H9 (cell line): ENCODE data around the gene PERCC1. TPM values are rescaled to one million over a fixed set of nuclear protein-coding genes. Genes with fewer than 3 reads are reported as not detected.

Experiments
- DNase-seq: peaks from one replicate; pipeline ENCODE4 v3.0.0-alpha.2; 2017
- H2AFZ ChIP-seq: one replicate; pipeline ENCODE4 v1.6.1; 2013; ENCODE audit warnings: mild to moderate bottlenecking, low read length, control low read depth, moderate library complexity
- H2AK5ac ChIP-seq: 2 replicates; pipeline ENCODE4 v1.6.1; 2013; ENCODE audit warnings: low read length, control low read depth, mixed read lengths; ENCODE audit not compliant: insufficient read length
- H2BK120ac ChIP-seq: one replicate; pipeline ENCODE4 v1.6.1; 2013; ENCODE audit warnings: low read depth, mild to moderate bottlenecking, low read length, control low read depth, inconsistent platforms; ENCODE audit not compliant: poor library complexity, severe bottlenecking
- H2BK12ac ChIP-seq: 2 replicates; pipeline ENCODE4 v1.6.1; 2013; ENCODE audit warnings: low read length, control low read depth, mixed read lengths, low read depth; ENCODE audit not compliant: insufficient read length
- H2BK15ac ChIP-seq: 2 replicates; pipeline ENCODE4 v1.6.1; 2013; ENCODE audit warnings: low read depth, low read length, control low read depth
- H2BK20ac ChIP-seq: one replicate; pipeline ENCODE4 v1.6.1; 2013; ENCODE audit warnings: low read depth, mild to moderate bottlenecking, low read length, control low read depth, inconsistent platforms; ENCODE audit not compliant: poor library complexity, severe bottlenecking
- H2BK5ac ChIP-seq: 2 replicates; pipeline ENCODE4 v1.6.1; 2013; ENCODE audit warnings: low read length, control low read depth, mixed read lengths; ENCODE audit not compliant: insufficient read length
- H3K14ac ChIP-seq: 2 replicates; pipeline ENCODE4 v1.6.1; 2013; ENCODE audit warnings: low read length, control low read depth; ENCODE audit not compliant: insufficient read depth
- H3K18ac ChIP-seq: 2 replicates; pipeline ENCODE4 v1.6.1; 2013; ENCODE audit warnings: low read depth, mild to moderate bottlenecking, mixed read lengths, low read length, control low read depth; ENCODE audit not compliant: insufficient read length
- H3K23ac ChIP-seq: 2 replicates; pipeline ENCODE4 v1.6.1; 2013; ENCODE audit warnings: low read length, control low read depth, mixed read lengths, low read depth; ENCODE audit not compliant: insufficient read length
- H3K23me2 ChIP-seq: 2 replicates; pipeline ENCODE4 v1.6.1; 2013; ENCODE audit warnings: low read depth, mild to moderate bottlenecking, mixed read lengths, low read length, control low read depth; ENCODE audit not compliant: insufficient read length, poor library complexity, severe bottlenecking
- H3K27ac ChIP-seq: 2 replicates; pipeline ENCODE4 v1.5.1; 2013; ENCODE audit warnings: low read length, control low read depth, mixed read lengths, low read depth; ENCODE audit not compliant: insufficient read length
- H3K27me3 ChIP-seq: 2 replicates; pipeline ENCODE4 v1.6.1; 2013; ENCODE audit warnings: low read length, control low read depth, inconsistent platforms; ENCODE audit not compliant: insufficient read depth
- H3K4ac ChIP-seq: 2 replicates; pipeline ENCODE4 v1.6.1; 2013; ENCODE audit warnings: low read depth, mild to moderate bottlenecking, control low read depth, inconsistent platforms, low read length, moderate library complexity
- H3K4me1 ChIP-seq: 2 replicates; pipeline ENCODE4 v1.6.1; 2013; ENCODE audit warnings: low read length, control low read depth, inconsistent platforms; ENCODE audit not compliant: insufficient read depth
- H3K4me2 ChIP-seq: 2 replicates; pipeline ENCODE4 v1.6.1; 2013; ENCODE audit warnings: low read length, control low read depth, mixed read lengths; ENCODE audit not compliant: insufficient read length, insufficient read depth
- H3K56ac ChIP-seq: 2 replicates; pipeline ENCODE4 v1.6.1; 2013; ENCODE audit warnings: low read depth, mild to moderate bottlenecking, mixed read lengths, low read length, control low read depth; ENCODE audit not compliant: insufficient read length
- H3K79me1 ChIP-seq: 2 replicates; pipeline ENCODE4 v1.6.1; 2013; ENCODE audit warnings: low read depth, mild to moderate bottlenecking, moderate library complexity, low read length, control low read depth, inconsistent platforms; ENCODE audit not compliant: insufficient read depth, poor library complexity, severe bottlenecking
- H3K79me2 ChIP-seq: 2 replicates; pipeline ENCODE4 v1.6.1; 2013; ENCODE audit warnings: low read length, control low read depth, inconsistent platforms; ENCODE audit not compliant: insufficient read depth
- H3K9ac ChIP-seq: 2 replicates; pipeline ENCODE4 v1.6.1; 2013; ENCODE audit warnings: low read length, control low read depth, mixed read lengths; ENCODE audit not compliant: insufficient read length; ENCODE audit errors: extremely low read depth
- H3K9me3 ChIP-seq: one replicate; pipeline ENCODE4 v1.6.1; 2013; ENCODE audit warnings: low read depth, low read length, inconsistent platforms; ENCODE audit not compliant: control insufficient read depth
- H3T11ph ChIP-seq: one replicate; pipeline ENCODE4 v1.6.1; 2013; ENCODE audit warnings: mild to moderate bottlenecking, low read length, control low read depth, inconsistent platforms
- H4K20me1 ChIP-seq: one replicate; pipeline ENCODE4 v1.6.1; 2013; ENCODE audit not compliant: control insufficient read depth, insufficient read length, insufficient read depth
- H4K5ac ChIP-seq: 2 replicates; pipeline ENCODE4 v1.6.1; 2013; ENCODE audit warnings: low read depth, mild to moderate bottlenecking, mixed read lengths, low read length, control low read depth; ENCODE audit not compliant: insufficient read length
- H4K8ac ChIP-seq: replicated peaks from 2 replicates; pipeline ENCODE4 v1.6.1; 2013; ENCODE audit warnings: low read length, control low read depth, mixed read lengths, low read depth; ENCODE audit not compliant: insufficient read length
- H4K91ac ChIP-seq: 2 replicates; pipeline ENCODE4 v1.6.1; 2013; ENCODE audit warnings: low read depth, mild to moderate bottlenecking, moderate library complexity, mixed read lengths, low read length, control low read depth; ENCODE audit not compliant: insufficient read length
- H3K27ac Mint-ChIP-seq, 3 experiments: 2 replicates in 2 of 3; 3 replicates in 1 of 3; pipeline ENCODE4 v1.8.0; 2020 to 2021; ENCODE audit warnings: mixed read lengths in 3 of 3, mild to moderate bottlenecking in 1 of 3, moderate library complexity in 1 of 3
- H3K27me3 Mint-ChIP-seq: 2 replicates; pipeline ENCODE4 v1.8.0; 2021; ENCODE audit warnings: low read depth, mild to moderate bottlenecking, moderate library complexity, mixed read lengths
- H3K36me3 Mint-ChIP-seq, 3 experiments: 2 replicates in 2 of 3; 3 replicates in 1 of 3; pipeline ENCODE4 v1.8.0; 2020 to 2021; ENCODE audit warnings: low read depth in 3 of 3, mixed read lengths in 3 of 3; ENCODE audit not compliant: insufficient read depth in 1 of 3
- H3K4me1 Mint-ChIP-seq, 2 experiments: 2 replicates each; pipeline ENCODE4 v1.8.0; 2020; ENCODE audit warnings: mixed read lengths in 2 of 2
- H3K4me3 Mint-ChIP-seq, 2 experiments: 2 replicates in 1 of 2; 3 replicates in 1 of 2; pipeline ENCODE4 v1.8.0; 2020 to 2021; ENCODE audit warnings: mild to moderate bottlenecking in 2 of 2, mixed read lengths in 2 of 2, moderate library complexity in 1 of 2
- H3K9me3 Mint-ChIP-seq, 2 experiments: 2 replicates in 1 of 2; 3 replicates in 1 of 2; pipeline ENCODE4 v1.8.0; 2020; ENCODE audit warnings: mild to moderate bottlenecking in 2 of 2, mixed read lengths in 2 of 2, moderate library complexity in 1 of 2
- WGBS: extraction: QIAGEN DNeasy Blood & Tissue Kit; methylation state at CpG from one replicate; pipeline ENCODE4 v1.1.7; 2013; ENCODE audit warnings: missing lambda C conversion rate, low lambda C conversion rate, mixed read lengths; ENCODE audit not compliant: insufficient read length; ENCODE audit errors: extremely low coverage; 5-methylcytosine and 5-hydroxymethylcytosine counted together
- total RNA-seq: library from RNA; stranded (reverse); gene quantifications from 2 replicates; pipeline ENCODE4 v1.2.1, GENCODE V29; 2021
- TF ChIP-seq, protein P1 (sequence below): fragments of 200-600 bp; sonication (generic); conservative IDR thresholded peaks from 3 replicates; pipeline ENCODE4 v1.8.0; 2021; ENCODE audit warnings: antibody characterized with exemption, mild to moderate bottlenecking

The PERCC1 gene
- total RNA-seq, 1 experiment from 2014 or later, result not detected

DNA sequence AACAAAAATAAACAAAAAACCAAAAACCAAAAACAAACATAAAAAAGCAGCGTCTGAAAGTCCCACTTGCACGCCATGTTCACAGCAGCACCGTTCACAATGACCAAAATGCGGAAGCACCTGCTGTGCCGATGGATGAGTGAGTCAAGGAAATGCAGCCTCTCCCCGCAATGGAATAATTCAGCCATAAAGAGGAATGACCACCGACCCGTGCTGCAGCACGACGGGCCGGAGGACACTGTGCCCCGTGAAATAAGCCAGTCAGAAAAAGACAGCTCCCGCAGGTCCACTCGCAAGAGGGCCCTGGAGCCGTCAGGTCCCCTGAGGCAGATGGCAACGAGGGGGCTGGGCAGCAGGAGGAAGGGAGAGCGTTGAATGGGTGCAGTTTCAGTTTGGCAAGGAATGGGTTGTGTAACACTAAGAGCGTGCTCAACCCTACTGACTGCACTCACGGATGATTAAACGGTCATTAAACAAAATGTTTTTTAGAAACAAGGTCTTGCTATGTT is 38.9 kb downstream of the PERCC1 start:
- Histone ChIP-seq H3K9me3 (no peaks in the 10 kb centered on the region), H4K8ac (no peak overlapping the region), H2BK20ac (no peak overlapping the region), H3K4me2 (no peak overlapping the region), H2BK12ac (no peak overlapping the region), H3K79me1 (peaks cover 14% of the 10 kb centered on the region), H4K5ac (no peak overlapping the region), H3K27me3 (no peaks in the 10 kb centered on the region), H3K4me1 (peaks cover 4% of the 10 kb centered on the region; the same call in 1 of the 2 replicates), H3K23me2 (peaks cover 8% of the 10 kb centered on the region), H3K79me2 (peaks cover 20% of the 10 kb centered on the region; the same call in 1 of the 2 replicates), H2AK5ac (no peak overlapping the region), H2BK15ac (no peak overlapping the region), H3K56ac (no peak overlapping the region), H4K91ac (no peak overlapping the region), H3K23ac (no peak overlapping the region), H3K4ac (no peak overlapping the region), H2BK5ac (no peak overlapping the region), H4K20me1 (no peaks in the 10 kb centered on the region), H3K14ac (no peak overlapping the region; the same call in 1 of the 2 replicates), H3K18ac (no peak overlapping the region), H2BK120ac (no peak overlapping the region), H2AFZ (no peak overlapping the region), H3K9ac (no peak overlapping the region), H3K27ac (no peak overlapping the region), H3T11ph (no peak overlapping the region)
- Mint-ChIP-seq H3K9me3 (no peaks in the 10 kb centered on the region), H3K4me3 (no peak overlapping the region), H3K27ac (peak overlapping the region in 2 of 3 experiments; percentile 49 to 65; a peak in 2 of 7 replicates), H3K27me3 (no peaks in the 10 kb centered on the region), H3K36me3 (no peaks in the 10 kb centered on the region; a peak in 1 of 7 replicates), H3K4me1 (peaks cover 11 to 12% of the 10 kb centered on the region in 2 experiments)
- no CpG with 5 or more reads among the region's 20 CpGs for WGBS
- DNase-seq, result no peak
- TF ChIP-seq, protein P1, sequence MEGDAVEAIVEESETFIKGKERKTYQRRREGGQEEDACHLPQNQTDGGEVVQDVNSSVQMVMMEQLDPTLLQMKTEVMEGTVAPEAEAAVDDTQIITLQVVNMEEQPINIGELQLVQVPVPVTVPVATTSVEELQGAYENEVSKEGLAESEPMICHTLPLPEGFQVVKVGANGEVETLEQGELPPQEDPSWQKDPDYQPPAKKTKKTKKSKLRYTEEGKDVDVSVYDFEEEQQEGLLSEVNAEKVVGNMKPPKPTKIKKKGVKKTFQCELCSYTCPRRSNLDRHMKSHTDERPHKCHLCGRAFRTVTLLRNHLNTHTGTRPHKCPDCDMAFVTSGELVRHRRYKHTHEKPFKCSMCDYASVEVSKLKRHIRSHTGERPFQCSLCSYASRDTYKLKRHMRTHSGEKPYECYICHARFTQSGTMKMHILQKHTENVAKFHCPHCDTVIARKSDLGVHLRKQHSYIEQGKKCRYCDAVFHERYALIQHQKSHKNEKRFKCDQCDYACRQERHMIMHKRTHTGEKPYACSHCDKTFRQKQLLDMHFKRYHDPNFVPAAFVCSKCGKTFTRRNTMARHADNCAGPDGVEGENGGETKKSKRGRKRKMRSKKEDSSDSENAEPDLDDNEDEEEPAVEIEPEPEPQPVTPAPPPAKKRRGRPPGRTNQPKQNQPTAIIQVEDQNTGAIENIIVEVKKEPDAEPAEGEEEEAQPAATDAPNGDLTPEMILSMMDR, result no peak
